ENCODE results near the gene ACTL8.

ACTL8 gene

GRCh38 chr1:17772615-17773212, 17.6 kb downstream of the ACTL8 start:
- no peak for DNase-seq (ENCODE audit: low spot score)

- no peak for DNase-seq (ENCODE audit: low spot score)
Observed at GRCh38 chr1:17773591-17774326, 18.6 kb downstream of the ACTL8 start.

- no peak for DNase-seq (ENCODE audit: low spot score)
Observed at GRCh38 chr1:17774452-17774851, 19.3 kb downstream of the ACTL8 start.

- no peak for DNase-seq (ENCODE audit: low spot score)
Observed at GRCh38 chr1:17775796-17776195, 20.7 kb downstream of the ACTL8 start.

GRCh38 chr1:17776426-17776825, 21.3 kb downstream of the ACTL8 start:
- DNase-seq (ENCODE audit: low spot score), result peak; percentile 94

GRCh38 chr1:17777330-17777729, 22.2 kb downstream of the ACTL8 start:
- peak; percentile 14 for DNase-seq (ENCODE audit: low spot score)

- no peak for DNase-seq (ENCODE audit: low spot score)
Observed at GRCh38 chr1:17777818-17778217, 22.7 kb downstream of the ACTL8 start.

GRCh38 chr1:17780916-17781315, 25.8 kb downstream of the ACTL8 start:
- DNase-seq (ENCODE audit: low spot score), result peak; percentile 52

GRCh38 chr1:17789926-17790325, 34.8 kb downstream of the ACTL8 start:
- DNase-seq (ENCODE audit: low spot score), result no peak

GRCh38 chr1:17790383-17791054, 35.4 kb downstream of the ACTL8 start:
- DNase-seq (ENCODE audit: low spot score), result no peak

- DNase-seq (ENCODE audit: low spot score), result no peak
Observed at GRCh38 chr1:17791055-17791390, 35.9 kb downstream of the ACTL8 start.

GRCh38 chr1:17791480-17791879, 36.3 kb downstream of the ACTL8 start:
- no peak for DNase-seq (ENCODE audit: low spot score)

- no peak for DNase-seq (ENCODE audit: low spot score)
Observed at GRCh38 chr1:17792421-17792820, 37.3 kb downstream of the ACTL8 start.

- no peak for DNase-seq (ENCODE audit: low spot score)
Observed at GRCh38 chr1:17795081-17795809, 40.1 kb downstream of the ACTL8 start.

GRCh38 chr1:17795836-17796645, 40.9 kb downstream of the ACTL8 start:
- DNase-seq (ENCODE audit: low spot score), result no peak

GRCh38 chr1:17797478-17797877, 42.3 kb downstream of the ACTL8 start:
- no peak for DNase-seq (ENCODE audit: low spot score)

GRCh38 chr1:17798011-17798410, 42.9 kb downstream of the ACTL8 start:
- no peak for DNase-seq (ENCODE audit: low spot score)

- no peak for DNase-seq (ENCODE audit: low spot score)
Observed at GRCh38 chr1:17798799-17799382, 43.8 kb downstream of the ACTL8 start.

- no peak for DNase-seq (ENCODE audit: low spot score)
Observed at GRCh38 chr1:17799642-17800041, 44.5 kb downstream of the ACTL8 start.

GRCh38 chr1:17802164-17802563, 47.0 kb downstream of the ACTL8 start:
- DNase-seq (ENCODE audit: low spot score), result no peak

- DNase-seq (ENCODE audit: low spot score), result no peak
Observed at GRCh38 chr1:17802945-17803344, 47.8 kb downstream of the ACTL8 start.

Measured in cerebellar cortex (tissue), 1 donor.